Epithelial cell of alveolus of lung (primary cell): Measurements from ENCODE around the gene DPY19L3. TPM values are rescaled to one million over a fixed set of nuclear protein-coding genes. Genes with fewer than 3 reads are reported as not detected.

ENCODE experiments used
- total RNA-seq: library from RNA; depleted of rRNA; stranded (reverse); fragments of >200 nt; gene quantifications from 2 replicates; pipeline ENCODE4 v1.2.1, GENCODE V29; 2015

The DPY19L3 gene
- 15.9 and 27.8 TPM in 2 replicates for total RNA-seq

GRCh38 chr19:32405431-32406160 is at the start of gene DPY19L3:
Gene DPY19L3 (plus strand): TSS chr19:32405770. CDS start chr19:32408254, 2,484 bp downstream.

Other genes with a start within 250 kb of the DPY19L3 start
- gene ZNF507, start 60.2 kb upstream of the DPY19L3 start, total RNA-seq: 8.7 and 15.5 TPM in 2 replicates
- 84.2 and 219 TPM in 2 replicates for gene PDCD5, start 175.4 kb downstream of the DPY19L3 start, total RNA-seq